ENCODE data around the gene PRR15.

- TF ChIP-seq CTCF (IDR thresholded peaks at IDR 0.05) (no peak), EZH2 (IDR thresholded peaks at IDR 0.05) (no peak), EZH2phosphoT487 (IDR thresholded peaks at IDR 0.05) (no peak)
Observed at GRCh38 chr7:29565224-29565630, 1.6 kb downstream of the PRR15 start.

All from neural progenitor cell (in vitro differentiated cells).